HuH-7 (cell line): ENCODE data around the gene DYNLT2B.
"Not testable (repeated sequence)": the region's sequence is repeated elsewhere in the genome, so short reads cannot be mapped to it uniquely, and the experiment has no call there.

Experiments used
- DNase-seq: peaks from one replicate; pipeline ENCODE4 v3.0.0; 2011; ENCODE audit warnings: low spot score

Gene DYNLT2B

GRCh38 chr3:196270499-196270898 is 47.5 kb downstream of the DYNLT2B start:
- no peak for DNase-seq

DNA sequence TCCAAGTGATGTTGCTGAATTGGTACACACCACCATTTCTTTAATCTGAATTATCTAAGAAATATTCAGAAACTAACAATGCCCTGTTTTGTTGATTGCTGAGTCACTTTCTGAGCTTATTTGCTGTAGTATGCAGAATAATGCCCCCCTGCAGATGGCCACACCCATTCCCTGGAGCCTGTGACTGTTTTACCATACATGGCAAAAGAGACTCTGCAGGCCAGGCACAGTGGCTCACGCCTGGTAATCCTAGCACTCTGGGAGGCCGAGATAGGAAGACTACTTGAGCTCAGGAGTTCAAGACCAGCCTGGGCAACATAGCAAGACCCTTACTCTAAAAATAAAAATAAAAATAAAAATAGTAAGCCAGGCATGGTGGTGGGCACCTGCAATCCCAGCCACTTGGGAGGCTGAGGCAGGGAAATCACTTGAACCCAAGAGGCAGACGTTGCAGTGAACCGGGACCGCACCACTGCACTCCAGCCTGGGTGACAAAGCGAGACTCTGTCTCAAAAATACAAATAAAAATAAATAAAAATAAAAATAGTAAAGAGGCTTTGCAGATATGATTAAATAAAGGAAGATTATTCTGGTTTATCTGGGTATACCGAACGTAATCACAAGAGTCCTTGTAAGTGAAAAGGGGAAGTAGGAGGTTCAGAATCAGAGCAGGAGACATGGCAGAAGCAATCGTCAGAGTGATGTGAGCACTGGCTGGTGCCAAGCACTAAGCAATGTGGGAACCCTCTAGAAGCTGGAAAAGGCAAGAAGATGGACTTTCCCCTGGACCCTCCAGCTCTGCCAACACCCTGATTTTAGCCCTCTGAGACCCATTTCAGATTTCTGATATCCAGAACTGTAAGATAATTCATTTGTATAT is 49.5 kb downstream of the DYNLT2B start:
- DNase-seq = no peak

- DNase-seq = no peak
These were observed 54.2 kb downstream of the DYNLT2B start for GRCh38 chr3:196263819-196264218.

DNA sequence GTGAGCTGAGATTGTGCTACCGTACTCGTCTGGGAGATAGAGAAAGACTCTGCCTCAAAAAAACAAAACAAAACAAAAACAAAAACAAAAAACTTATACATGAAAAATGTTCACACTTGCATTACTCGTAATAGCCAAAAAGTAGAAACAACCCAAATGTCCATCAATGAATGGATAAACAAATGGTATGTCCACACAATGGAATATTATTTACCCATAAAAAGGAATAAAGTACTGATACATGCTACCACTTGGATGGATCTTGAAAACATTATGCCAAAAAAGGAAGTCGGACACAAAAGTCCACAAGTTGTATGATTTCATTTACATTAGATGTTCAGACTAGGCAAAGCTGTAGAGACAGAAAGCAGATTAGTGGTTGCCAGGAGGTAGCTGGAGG is 57.3 kb downstream of the DYNLT2B start:
- no peak for DNase-seq

- DNase-seq = no peak
These were observed 62.3 kb downstream of the DYNLT2B start for GRCh38 chr3:196255776-196256175.

GRCh38 chr3:196254376-196255283 is 63.4 kb downstream of the DYNLT2B start:
- DNase-seq = no peak

DNA sequence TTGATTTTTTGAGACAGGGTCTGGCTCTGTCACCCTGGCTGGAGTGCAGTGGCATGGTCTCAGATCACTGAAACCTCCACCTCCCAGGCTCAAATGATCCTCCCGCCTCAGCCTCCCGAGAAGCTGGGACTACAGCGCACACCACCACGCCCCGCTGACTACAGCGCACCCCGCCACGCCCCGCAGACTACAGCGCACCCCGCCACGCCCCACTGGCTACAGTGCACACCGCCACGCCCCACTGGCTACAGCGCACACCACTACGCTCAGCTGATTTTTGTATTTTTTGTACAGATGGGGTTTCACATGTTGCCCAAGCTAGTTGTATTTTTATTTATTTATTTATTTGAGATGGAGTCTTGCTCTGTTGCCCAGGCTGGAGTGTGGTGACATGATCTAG is 66.1 kb downstream of the DYNLT2B start:
- no peak for DNase-seq

- no peak for DNase-seq
These were observed 71.3 kb downstream of the DYNLT2B start for GRCh38 chr3:196246612-196247308.

- not testable (repeated sequence) for DNase-seq
These were observed 73.9 kb downstream of the DYNLT2B start for GRCh38 chr3:196244166-196244565.

DNA sequence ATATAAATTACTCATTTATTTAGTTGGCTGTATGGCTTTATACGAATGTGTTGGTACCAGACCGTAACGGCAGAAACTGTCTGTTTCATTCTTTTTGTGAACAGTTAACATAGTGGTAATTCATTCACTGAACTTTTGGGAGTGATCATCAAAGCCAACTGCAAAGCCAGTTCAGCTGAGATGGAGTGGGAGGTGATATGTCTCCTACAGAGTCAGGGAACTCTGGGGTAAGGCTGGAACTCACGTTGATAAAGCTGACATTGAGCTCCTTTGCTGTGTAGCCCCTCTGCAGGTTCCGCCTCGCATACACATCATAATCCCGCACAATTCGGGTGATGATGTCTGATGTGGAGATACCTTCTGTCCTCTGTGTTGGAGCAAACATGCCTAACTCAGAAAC is 76.3 kb downstream of the DYNLT2B start:
- DNase-seq = no peak
